ENCODE measurements around the gene APC2. TPM values are rescaled to one million over a fixed set of nuclear protein-coding genes. Genes with fewer than 3 reads are reported as not detected.

APC2 gene
- total RNA-seq, 1 experiment from 2014 or later = 0.68 TPM

DNA sequence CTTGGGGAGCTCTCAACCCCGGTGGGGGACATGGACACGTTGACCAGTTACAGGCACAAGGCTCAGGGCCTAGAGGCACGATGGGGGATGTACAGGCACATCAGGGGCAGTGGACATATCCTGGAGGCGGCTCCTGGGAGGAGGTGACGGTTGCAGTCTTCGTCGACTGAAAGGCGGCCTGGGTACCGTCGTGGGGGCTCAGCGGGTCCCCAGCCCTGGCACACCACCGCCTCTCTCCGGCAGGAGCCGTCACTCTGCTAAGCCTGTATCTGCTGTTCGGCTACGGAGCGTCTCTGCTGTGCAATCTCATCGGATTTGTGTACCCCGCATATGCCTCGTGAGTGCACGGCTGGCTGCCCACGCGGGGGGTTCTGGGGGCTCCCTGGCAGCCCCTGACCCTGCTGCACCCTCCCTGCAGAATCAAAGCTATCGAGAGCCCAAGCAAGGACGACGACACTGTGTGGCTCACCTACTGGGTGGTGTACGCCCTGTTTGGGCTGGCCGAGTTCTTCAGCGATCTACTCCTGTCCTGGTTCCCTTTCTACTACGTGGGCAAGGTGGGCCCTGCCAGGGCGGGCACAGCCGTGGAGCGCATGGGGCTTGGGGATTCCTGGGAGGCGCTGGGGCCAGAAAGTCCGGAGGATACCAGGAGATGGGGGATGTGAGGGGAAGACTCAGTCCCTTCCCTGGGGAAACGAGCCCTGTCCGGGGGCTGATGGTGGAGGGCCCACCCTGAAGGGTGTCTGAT is 45.3 kb downstream of the APC2 start:
- no CpG with 5 or more reads among the region's 37 CpGs for WGBS (ENCODE audit: extremely low coverage, insufficient read length, low lambda C conversion rate)

More for the DNA sequence above, 45.3 kb downstream of the APC2 start:
- Histone ChIP-seq H3K14ac (ENCODE audit: insufficient read depth, low read length) (no peak overlapping the region; the same call in 1 of the 2 replicates), H2BK20ac (ENCODE audit: low read depth, low read length, poor library complexity, severe bottlenecking) (no peak overlapping the region), H2BK120ac (ENCODE audit: low read depth, low read length, poor library complexity, severe bottlenecking) (no peak overlapping the region), H3K4ac (ENCODE audit: low read depth, low read length) (no peak overlapping the region), H3T11ph (ENCODE audit: low read length) (no peak overlapping the region), H3K18ac (ENCODE audit: insufficient read length, low read depth, low read length) (no peak overlapping the region), H4K20me1 (ENCODE audit: control insufficient read depth, insufficient read depth, insufficient read length) (no peaks in the 10 kb centered on the region), H2AFZ (ENCODE audit: low read length) (no peak overlapping the region), H4K5ac (ENCODE audit: insufficient read length, low read depth, low read length) (no peak overlapping the region), H4K8ac (replicated peaks; ENCODE audit: insufficient read length, low read depth, low read length) (no peak overlapping the region), H3K79me2 (ENCODE audit: insufficient read depth, low read length) (no peaks in the 10 kb centered on the region), H2BK12ac (ENCODE audit: insufficient read length, low read depth, low read length) (no peak overlapping the region), H3K27ac (ENCODE audit: insufficient read length, low read depth, low read length) (no peak overlapping the region), H4K91ac (ENCODE audit: insufficient read length, low read depth, low read length) (no peak overlapping the region), H3K23me2 (ENCODE audit: insufficient read length, low read depth, low read length, poor library complexity, severe bottlenecking) (peaks cover 9% of the 10 kb centered on the region), H3K9ac (ENCODE audit: extremely low read depth, insufficient read length, low read length) (no peak overlapping the region), H2BK15ac (ENCODE audit: low read depth, low read length) (no peak overlapping the region), H3K56ac (ENCODE audit: insufficient read length, low read depth, low read length) (no peak overlapping the region), H3K79me1 (ENCODE audit: insufficient read depth, low read depth, low read length, poor library complexity, severe bottlenecking) (no peaks in the 10 kb centered on the region), H3K23ac (ENCODE audit: insufficient read length, low read depth, low read length) (no peak overlapping the region), H3K9me3 (ENCODE audit: control insufficient read depth, low read depth, low read length) (no peaks in the 10 kb centered on the region), H3K4me2 (ENCODE audit: insufficient read depth, insufficient read length, low read length) (no peak overlapping the region), H3K4me1 (ENCODE audit: insufficient read depth, low read length) (no peaks in the 10 kb centered on the region), H2AK5ac (ENCODE audit: insufficient read length, low read length) (no peak overlapping the region), H2BK5ac (ENCODE audit: insufficient read length, low read length) (no peak overlapping the region), H3K27me3 (ENCODE audit: insufficient read depth, low read length) (peaks cover 3% of the 10 kb centered on the region; the same call in 1 of the 2 replicates)
- TF ChIP-seq CTCF (conservative IDR thresholded peaks at IDR 0.05) = no peak
- Mint-ChIP-seq H3K27ac (no peak overlapping the region; a peak in 1 of 7 replicates), H3K27me3 (ENCODE audit: low read depth) (peaks cover 63% of the 10 kb centered on the region), H3K36me3 (ENCODE audit: insufficient read depth in 1 of 3, low read depth in 3 of 3) (no peaks in the 10 kb centered on the region; a peak in 1 of 7 replicates), H3K4me3 (no peak overlapping the region), H3K9me3 (peaks cover 3 to 7% of the 10 kb centered on the region in 2 experiments), H3K4me1 (peaks cover 4 to 15% of the 10 kb centered on the region in 2 experiments)
- no peak for DNase-seq
